Heart left ventricle (tissue), 13 donors: ENCODE measurements around the gene LPCAT1.

ENCODE experiments used
- CTCF ChIP-seq, 12 donors: fragments of 200-600 bp; sonication (generic) in 4 of 12; IDR thresholded peaks; one replicate each; pipeline versions ENCODE4 v1.5.0 to v1.8.0; 2018 to 2022; ENCODE audit warnings: antibody characterized with exemption in 12 of 12, mild to moderate bottlenecking in 5 of 12
- POLR2A ChIP-seq, 2 donors: fragments of 450-650 bp; IDR thresholded peaks; one replicate each; pipeline ENCODE4 v1.6.1; 2017; ENCODE audit warnings: antibody characterized with exemption in 2 of 2, mild to moderate bottlenecking in 2 of 2, moderate library complexity in 2 of 2
- donor health status: ischemic (EF 13 %, LVEDD 7.1; RV severe dilation, severe dysfunction).
- donor health status: DM: no; HTN: yes; CAD: no.
- donor health status: DM: no; HTN: no; CAD: no.
- donor health status: ischemic (EF 25% LVEDD 6.9; RV normal size, moderate dysfunction).
- donor health status: ischemic (EF 25% LVEDD 5.7; RV mildly dilated, moderate dysfunction).
- donor health status: ischemic (EF 35%, LVEDD 5.7; RV mildly dilated, moderate dysfunction).
- donor health status: nonischemic (EF 11% LVEDD 7.7; RV severe dilation, severe dysfunction).
- donor health status: DM: yes; HTN: yes; CAD: no.
- donor health status: PGD.
- donor health status: ischemic (EF 29% LVEDD 5.4; RV normal size, mild dysfunction).
- donor health status: nonischemic (EF 23%, LVEDD 6.1; RV moderate dilation, normal function).

GRCh38 chr5:1483064-1483463 is 40.7 kb downstream of the LPCAT1 start:
- TF ChIP-seq POLR2A (IDR thresholded peaks at IDR 0.05): no peak
- no peak for TF ChIP-seq CTCF (IDR thresholded peaks at IDR 0.05)
